HT-29 (cell line): Measurements from ENCODE around the gene TREH. TPM values are rescaled to one million over a fixed set of nuclear protein-coding genes. Genes with fewer than 3 reads are reported as not detected.
"Not testable (repeated sequence)": the region's sequence is repeated elsewhere in the genome, so short reads cannot be mapped to it uniquely, and the experiment has no call there.

Source experiments
- DNase-seq: peaks from one replicate; pipeline ENCODE4 v3.0.0-alpha.2; 2015; ENCODE audit warnings: low spot score
- small RNA-seq: library from RNA; depleted of rRNA; stranded (forward); fragments of <200 nt; gene quantifications from one replicate; pipeline ENCODE3, GENCODE V24; 2014
- total RNA-seq: library from RNA; depleted of rRNA; stranded (reverse); fragments of >200 nt; shearing (Covaris generic); gene quantifications from 2 replicates; pipeline ENCODE4 v1.2.3, GENCODE V29; 2014; rRNA removed

Gene TREH
- total RNA-seq, 1 experiment from 2014 or later = 0.05 TPM

DNA sequence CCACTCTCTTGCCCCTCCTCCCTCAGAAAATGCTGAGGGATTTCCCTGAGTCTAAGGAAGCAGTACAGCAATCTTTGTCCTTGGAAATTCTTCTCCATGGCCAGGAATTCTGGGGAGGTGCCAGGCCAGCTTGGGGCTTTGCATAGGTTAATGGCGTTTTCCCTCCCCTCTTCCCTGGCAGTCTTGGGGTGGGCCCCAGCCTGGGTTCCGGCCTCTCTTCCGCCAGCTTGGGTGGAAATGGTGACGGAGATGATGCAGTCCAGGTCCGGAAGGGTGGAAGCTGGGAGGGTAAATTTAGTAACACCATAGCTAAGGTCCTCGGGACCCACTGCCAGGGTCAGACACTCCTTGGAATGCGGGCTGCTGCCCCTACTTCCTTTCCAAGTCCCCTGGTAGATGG is 67.1 kb downstream of the TREH start:
- DNase-seq = no peak

GRCh38 chr11:118611433-118611795 is 68.0 kb downstream of the TREH start:
- not testable (repeated sequence) for DNase-seq

DNA sequence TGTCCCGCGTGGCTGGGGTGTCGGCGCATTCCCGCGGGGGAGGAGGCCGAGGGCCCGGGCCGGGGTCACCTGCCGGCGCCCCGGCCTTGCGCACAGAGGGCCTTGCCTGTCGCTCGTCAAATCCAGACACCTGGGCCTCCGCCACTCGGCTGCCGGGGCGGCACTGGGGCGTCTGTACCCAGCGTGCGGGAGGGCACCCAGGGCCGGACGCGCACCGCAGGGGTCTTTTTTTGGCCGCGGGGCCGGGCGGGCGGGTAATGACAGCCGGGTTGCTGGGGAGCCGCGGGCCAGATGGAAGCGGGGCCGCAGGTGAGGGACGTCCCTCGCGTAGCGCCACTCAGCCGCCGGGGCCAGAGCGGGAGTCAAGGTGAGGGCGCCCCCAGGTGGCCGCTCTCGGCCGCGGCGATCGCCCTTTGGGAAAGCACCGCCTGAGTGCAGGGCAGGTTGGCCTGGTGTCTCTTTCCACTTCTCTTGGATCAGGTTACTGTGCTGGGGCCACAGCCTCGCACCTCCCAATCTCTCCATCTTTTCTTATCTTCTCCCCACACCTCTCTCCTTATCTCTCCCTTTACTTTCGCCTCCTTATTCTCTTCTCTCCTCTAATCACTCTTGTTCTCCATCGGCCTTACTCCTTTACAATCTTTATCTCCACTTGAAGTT is 68.5 kb downstream of the TREH start:
- peak; percentile 89 for DNase-seq

GRCh38 chr11:118610225-118610772 is 69.2 kb downstream of the TREH start:
- no peak for DNase-seq

GRCh38 chr11:118609380-118610224 is 69.8 kb downstream of the TREH start:
- no peak for DNase-seq

DNA sequence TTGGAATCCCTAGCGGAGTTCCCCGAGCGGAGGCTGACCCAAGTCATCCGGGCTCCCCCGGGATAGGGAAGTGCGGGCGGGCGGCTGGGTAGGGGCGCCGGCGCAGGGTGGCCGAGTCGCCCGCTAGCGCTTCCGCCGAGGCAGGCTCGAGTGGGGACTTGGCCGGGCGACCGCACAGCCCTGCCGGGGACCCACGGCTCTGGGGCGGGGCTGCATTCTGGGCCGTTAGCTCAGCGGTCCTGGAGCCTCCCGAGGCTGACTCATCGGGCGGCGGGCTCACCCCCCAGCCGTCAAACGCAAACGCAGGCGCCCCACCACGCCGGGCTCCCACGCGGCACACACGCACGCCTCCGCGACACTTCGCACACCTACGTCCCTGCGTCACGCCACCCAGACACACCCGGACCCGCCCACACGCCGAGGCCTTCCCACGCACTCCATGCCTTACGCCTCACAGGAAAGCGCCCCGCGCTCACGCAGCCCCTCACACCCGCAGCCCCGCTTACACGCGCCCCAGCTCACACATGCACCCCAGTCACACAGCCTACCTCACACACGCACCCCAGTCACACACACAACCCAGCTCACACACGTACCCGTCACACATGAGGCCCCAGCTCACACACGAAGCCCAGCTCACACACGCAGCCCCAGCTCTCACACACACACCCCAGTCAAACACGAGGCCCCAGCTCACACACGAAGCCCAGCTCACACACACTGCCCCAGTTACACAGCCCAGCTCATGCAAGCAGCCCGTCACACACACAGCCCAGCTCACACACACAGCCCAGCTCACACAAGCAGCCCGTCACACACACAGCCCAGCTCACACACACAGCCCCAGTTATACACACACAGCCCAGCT is 70.9 kb downstream of the TREH start:
- DNase-seq = peak; percentile 45

GRCh38 chr11:118607401-118608359 is 71.8 kb downstream of the TREH start, which contains the start of gene PHLDB1:
TSS of gene PHLDB1 (plus strand) at chr11:118607615. CDS start at chr11:118613837, 6,222 bp downstream.
- peak; percentile 77 for DNase-seq

Small RNA genes within 50 kb of the gene (small RNA-seq; reads per million reads assigned to genes)
- gene RNU6-376P = not detected

Other genes with a start within 250 kb of the TREH start
- 49.7 and 54.8 TPM in 2 replicates for gene KMT2A, start 243.2 kb downstream of the TREH start, total RNA-seq
- gene TTC36, start 152.2 kb downstream of the TREH start, total RNA-seq = not detected in 2 replicates
- gene TMEM25, start 148.5 kb downstream of the TREH start, total RNA-seq = 4.3 and 4.4 TPM in 2 replicates
- 17.6 and 18.7 TPM in 2 replicates for gene IFT46, start 113.7 kb downstream of the TREH start, total RNA-seq
- 79.4 and 84.9 TPM in 2 replicates for gene ARCN1, start 107.2 kb downstream of the TREH start, total RNA-seq
- 207 and 215 TPM in 2 replicates for gene PHLDB1, start 72.0 kb downstream of the TREH start, total RNA-seq
- 26.3 and 30.5 TPM in 2 replicates for gene DDX6, start 111.5 kb upstream of the TREH start, total RNA-seq
- not detected in 2 replicates for gene CXCR5, start 204.2 kb upstream of the TREH start, total RNA-seq
- gene BCL9L, start 246.3 kb upstream of the TREH start, total RNA-seq = 77.9 and 94.4 TPM in 2 replicates